ENCODE results near the gene GSTO2. TPM values are rescaled to one million over a fixed set of nuclear protein-coding genes. Genes with fewer than 3 reads are reported as not detected.

The GSTO2 gene
- total and polyA plus RNA-seq, 2 experiments from 2014 or later = 30.7 to 49.8 TPM

DNA sequence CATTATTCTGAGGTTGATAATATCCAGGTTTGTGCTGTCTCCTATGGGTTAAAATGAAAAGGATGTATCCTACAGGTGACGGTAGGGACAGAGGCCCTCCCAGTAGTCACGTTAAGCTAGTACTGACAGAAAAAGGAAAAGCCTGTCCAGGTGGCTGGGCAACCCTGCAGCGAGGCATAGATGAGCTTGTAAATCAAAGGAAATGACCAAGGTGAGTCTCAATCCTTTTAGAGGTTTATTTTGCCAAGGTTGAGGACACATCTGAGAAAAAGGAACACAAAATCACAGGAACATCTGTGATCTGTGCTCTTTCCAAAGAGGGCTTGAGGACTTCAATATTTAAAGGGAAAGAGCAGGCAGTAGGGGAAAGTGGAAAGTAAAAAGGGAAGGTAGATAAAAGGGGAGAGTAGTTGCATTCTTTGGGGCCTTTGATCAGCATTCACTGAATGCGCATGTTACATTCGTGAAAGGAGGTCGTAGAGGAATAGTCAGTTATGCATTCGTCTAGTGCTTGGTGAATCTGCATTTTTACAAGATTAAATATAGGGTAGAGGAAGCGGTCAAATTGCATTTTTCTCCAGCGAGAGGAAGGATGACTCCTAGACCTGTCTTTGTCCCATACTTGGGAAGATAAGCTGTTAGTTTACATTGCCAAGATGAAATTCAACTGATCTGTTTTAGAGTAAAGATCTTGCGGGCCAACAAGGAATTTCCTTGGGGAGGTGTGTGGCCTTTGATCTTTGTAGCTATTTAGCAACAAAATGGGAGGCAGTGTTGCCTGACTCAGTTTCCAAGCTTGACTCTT lies 15.2 kb upstream of the GSTO2 start:
- Histone ChIP-seq H2AFZ (peak overlapping the region; percentile 81), H3K79me2 (replicated peaks; ENCODE audit: insufficient read depth) (peaks cover 32% of the 10 kb centered on the region), H3K4me1 (ENCODE audit: insufficient read depth) (peaks cover 52% of the 10 kb centered on the region), H4K20me1 (replicated peaks; ENCODE audit: insufficient read depth) (peaks cover 8% of the 10 kb centered on the region), H3K9me2 (ENCODE audit: insufficient read depth) (no peaks in the 10 kb centered on the region), H3K4me3 (peak overlapping the region; percentile 81), H3K27ac (ENCODE audit: low read depth) (peak overlapping the region; percentile 6), H3K4me2 (peak overlapping the region; percentile 90), H3F3A (replicated peaks; ENCODE audit: low read depth) (peaks cover 15% of the 10 kb centered on the region; the same call in 1 of the 2 replicates), H3K27me3 (ENCODE audit: insufficient read depth) (no peaks in the 10 kb centered on the region), H3K36me3 (ENCODE audit: insufficient read depth) (0 out of 2 replicates have a peak, but pooled peaks cover 4% of the 10 kb centered on the region)
- H3K4me1 Mint-ChIP-seq = peaks cover 49% of the 10 kb centered on the region
- H3K9me3 Mint-ChIP-seq = no peaks in the 10 kb centered on the region; the same call in 2 of the 3 replicates
- ATAC-seq (peak; percentile 31), DNase-seq (ENCODE audit: low spot score) (peak; percentile 53)
- peak overlapping the region; percentile 69; the same call in 1 of the 2 replicates for H3K27ac Mint-ChIP-seq
- peak overlapping the region; percentile 81 for H3K4me3 Mint-ChIP-seq
- H3K36me3 Mint-ChIP-seq (ENCODE audit: low read depth) = peaks cover 8% of the 10 kb centered on the region
- TF ChIP-seq NANOG (IDR thresholded peaks at IDR 0.05; ENCODE audit: borderline replicate concordance) (peak; percentile 51), EZH2phosphoT487 (IDR thresholded peaks at IDR 0.05; ENCODE audit: unreplicated experiment) (no peak)
- peaks cover 9% of the 10 kb centered on the region for H3K27me3 Mint-ChIP-seq (ENCODE audit: insufficient read depth, low read depth, poor library complexity)

DNA sequence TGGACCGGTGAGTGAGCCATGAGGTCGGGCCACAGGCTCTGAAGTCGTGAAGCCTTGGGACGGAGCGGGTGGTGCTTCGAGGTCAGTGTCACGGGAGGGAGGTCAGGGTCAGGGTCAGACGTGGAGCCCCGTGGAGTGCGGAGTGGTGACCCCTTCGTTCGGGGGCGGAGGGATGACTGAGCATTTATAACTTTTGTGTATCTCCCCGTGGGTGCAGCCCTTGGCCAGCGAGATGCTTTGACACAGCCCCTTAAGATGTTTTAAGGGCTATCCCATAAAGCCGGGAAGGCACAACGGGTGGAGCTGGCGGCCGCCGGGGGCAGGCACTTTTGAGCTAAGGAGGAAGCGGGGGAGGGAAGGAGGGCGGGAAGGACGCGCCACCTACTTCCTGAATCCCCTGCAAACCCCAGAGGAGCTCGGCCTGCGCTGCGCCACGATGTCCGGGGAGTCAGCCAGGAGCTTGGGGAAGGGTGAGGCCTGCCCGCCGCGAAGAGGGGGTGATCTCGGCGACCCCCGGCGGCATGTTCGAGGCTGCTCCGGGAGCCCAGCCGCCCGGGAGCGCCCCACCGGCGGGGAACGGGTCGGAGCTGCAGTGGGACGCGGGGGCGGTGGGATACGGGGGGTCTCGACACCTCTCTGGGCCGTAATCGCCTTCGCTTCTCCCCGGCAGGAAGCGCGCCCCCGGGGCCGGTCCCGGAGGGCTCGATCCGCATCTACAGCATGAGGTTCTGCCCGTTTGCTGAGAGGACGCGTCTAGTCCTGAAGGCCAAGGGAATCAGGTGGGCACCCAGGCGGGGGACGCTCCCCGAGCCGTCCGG lies 14.3 kb upstream of the GSTO2 start, which contains the start of gene GSTO1:
TSS of gene GSTO1 (plus strand) at position 400 of the 818 bp plus-strand sequence. CDS start at position 437, 37 bp downstream.
- H3F3A ChIP-seq (replicated peaks; ENCODE audit: low read depth) = peaks cover 15% of the 10 kb centered on the region; the same call in 1 of the 2 replicates
- ATAC-seq (peak; percentile 82), DNase-seq (ENCODE audit: low spot score) (peak; percentile 74)
- 0 out of 2 replicates have a peak, but pooled peaks cover 8% of the 10 kb centered on the region for H3K36me3 ChIP-seq (ENCODE audit: insufficient read depth)
- Mint-ChIP-seq H3K27me3 (ENCODE audit: insufficient read depth, low read depth, poor library complexity) (peaks cover 9% of the 10 kb centered on the region), H3K4me3 (peak within 1 kb of the TSS; percentile 81), H3K4me1 (peaks cover 49% of the 10 kb centered on the region), H3K36me3 (ENCODE audit: low read depth) (peaks cover 15% of the 10 kb centered on the region), H3K9me3 (no peaks in the 10 kb centered on the region; the same call in 2 of the 3 replicates), H3K27ac (peak within 1 kb of the TSS; percentile 69; the same call in 1 of the 2 replicates)
- H3K4me1 ChIP-seq (ENCODE audit: insufficient read depth) = peaks cover 52% of the 10 kb centered on the region
- peak within 1 kb of the TSS; percentile 6 for H3K27ac ChIP-seq (ENCODE audit: low read depth)
- H3K9me2 ChIP-seq (ENCODE audit: insufficient read depth) = no peaks in the 10 kb centered on the region
- peak within 1 kb of the TSS; percentile 81 for H3K4me3 ChIP-seq
- H3K79me2 ChIP-seq (replicated peaks; ENCODE audit: insufficient read depth) = peaks cover 39% of the 10 kb centered on the region
- TF ChIP-seq STAT1 (IDR thresholded peaks at IDR 0.05; ENCODE audit: unreplicated experiment) (no peak), EZH2phosphoT487 (IDR thresholded peaks at IDR 0.05; ENCODE audit: unreplicated experiment) (no peak), POLR2AphosphoS5 (IDR thresholded peaks at IDR 0.05; ENCODE audit: low read depth) (peak; percentile 85)
- TF ChIP-seq, protein P1, sequence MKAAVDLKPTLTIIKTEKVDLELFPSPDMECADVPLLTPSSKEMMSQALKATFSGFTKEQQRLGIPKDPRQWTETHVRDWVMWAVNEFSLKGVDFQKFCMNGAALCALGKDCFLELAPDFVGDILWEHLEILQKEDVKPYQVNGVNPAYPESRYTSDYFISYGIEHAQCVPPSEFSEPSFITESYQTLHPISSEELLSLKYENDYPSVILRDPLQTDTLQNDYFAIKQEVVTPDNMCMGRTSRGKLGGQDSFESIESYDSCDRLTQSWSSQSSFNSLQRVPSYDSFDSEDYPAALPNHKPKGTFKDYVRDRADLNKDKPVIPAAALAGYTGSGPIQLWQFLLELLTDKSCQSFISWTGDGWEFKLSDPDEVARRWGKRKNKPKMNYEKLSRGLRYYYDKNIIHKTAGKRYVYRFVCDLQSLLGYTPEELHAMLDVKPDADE (IDR thresholded peaks at IDR 0.05) = peak; percentile 57; the same call in 1 of the 2 replicates
- TF ChIP-seq, protein P2, sequence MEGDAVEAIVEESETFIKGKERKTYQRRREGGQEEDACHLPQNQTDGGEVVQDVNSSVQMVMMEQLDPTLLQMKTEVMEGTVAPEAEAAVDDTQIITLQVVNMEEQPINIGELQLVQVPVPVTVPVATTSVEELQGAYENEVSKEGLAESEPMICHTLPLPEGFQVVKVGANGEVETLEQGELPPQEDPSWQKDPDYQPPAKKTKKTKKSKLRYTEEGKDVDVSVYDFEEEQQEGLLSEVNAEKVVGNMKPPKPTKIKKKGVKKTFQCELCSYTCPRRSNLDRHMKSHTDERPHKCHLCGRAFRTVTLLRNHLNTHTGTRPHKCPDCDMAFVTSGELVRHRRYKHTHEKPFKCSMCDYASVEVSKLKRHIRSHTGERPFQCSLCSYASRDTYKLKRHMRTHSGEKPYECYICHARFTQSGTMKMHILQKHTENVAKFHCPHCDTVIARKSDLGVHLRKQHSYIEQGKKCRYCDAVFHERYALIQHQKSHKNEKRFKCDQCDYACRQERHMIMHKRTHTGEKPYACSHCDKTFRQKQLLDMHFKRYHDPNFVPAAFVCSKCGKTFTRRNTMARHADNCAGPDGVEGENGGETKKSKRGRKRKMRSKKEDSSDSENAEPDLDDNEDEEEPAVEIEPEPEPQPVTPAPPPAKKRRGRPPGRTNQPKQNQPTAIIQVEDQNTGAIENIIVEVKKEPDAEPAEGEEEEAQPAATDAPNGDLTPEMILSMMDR (conservative IDR thresholded peaks at IDR 0.05; ENCODE audit: low read depth in 2 of 2) = 0 out of 4 replicates have a peak, but pooled peaks of 1 of the 2 experiments have one; percentile 12
- peak within 1 kb of the TSS; percentile 81 for H2AFZ ChIP-seq
- H3K4me2 ChIP-seq = peak within 1 kb of the TSS; percentile 90
- H4K20me1 ChIP-seq (replicated peaks; ENCODE audit: insufficient read depth) = peaks cover 9% of the 10 kb centered on the region
- no peaks in the 10 kb centered on the region for H3K27me3 ChIP-seq (ENCODE audit: insufficient read depth)
